SK-N-SH (cell line): ENCODE data around the gene KCNK6.

ENCODE experiments used
- CHD2 ChIP-seq: fragments of 150-350 bp; IDR thresholded peaks from 2 replicates; pipeline ENCODE4 v1.6.1; 2018; ENCODE audit warnings: low read length; ENCODE audit not compliant: partially characterized antibody
- CTCF ChIP-seq: fragments of 200-600 bp; sonication (generic); IDR thresholded peaks from 2 replicates; pipeline ENCODE4 v1.6.1; 2017; ENCODE audit warnings: antibody characterized with exemption, mild to moderate bottlenecking, moderate library complexity
- EP300 ChIP-seq, 2 experiments: IDR thresholded peaks; 2 replicates each; pipeline versions ENCODE4 v1.4.0 to v1.6.1; 2012; ENCODE audit warnings: borderline replicate concordance in 1 of 2, low read depth in 1 of 2, low read length in 1 of 2
- FOSL2 ChIP-seq: IDR thresholded peaks from 2 replicates; pipeline ENCODE4 v1.4.0; 2012; ENCODE audit warnings: low read depth, mild to moderate bottlenecking, moderate library complexity, borderline replicate concordance
- MXI1 ChIP-seq: IDR thresholded peaks from 2 replicates; pipeline ENCODE4 v1.6.1; 2012; ENCODE audit warnings: mild to moderate bottlenecking, low read depth, low read length, improper control_type of control experiment

- TF ChIP-seq CTCF (no peak), MXI1 (no peak), CHD2 (no peak), EP300 (IDR thresholded peaks at IDR 0.05; ENCODE audit: borderline replicate concordance in 1 of 2, low read depth in 1 of 2, low read length in 1 of 2) (no peak), FOSL2 (no peak)
Measured at GRCh38 chr19:38378866-38379265, 59.2 kb downstream of the KCNK6 start.
